HG03066 (cell line): ENCODE measurements around the gene CCDC91.
A peak's percentile ranks its signal among the peaks of the same experiment; 100 is the strongest.

Source experiments
- ATAC-seq: cut with Tn5 transposase; IDR thresholded peaks from one replicate; pipeline ENCODE4 v1.9.1; 2021; ENCODE audit warnings: low read depth; ENCODE audit not compliant: unreplicated experiment

CCDC91 gene, protein sequence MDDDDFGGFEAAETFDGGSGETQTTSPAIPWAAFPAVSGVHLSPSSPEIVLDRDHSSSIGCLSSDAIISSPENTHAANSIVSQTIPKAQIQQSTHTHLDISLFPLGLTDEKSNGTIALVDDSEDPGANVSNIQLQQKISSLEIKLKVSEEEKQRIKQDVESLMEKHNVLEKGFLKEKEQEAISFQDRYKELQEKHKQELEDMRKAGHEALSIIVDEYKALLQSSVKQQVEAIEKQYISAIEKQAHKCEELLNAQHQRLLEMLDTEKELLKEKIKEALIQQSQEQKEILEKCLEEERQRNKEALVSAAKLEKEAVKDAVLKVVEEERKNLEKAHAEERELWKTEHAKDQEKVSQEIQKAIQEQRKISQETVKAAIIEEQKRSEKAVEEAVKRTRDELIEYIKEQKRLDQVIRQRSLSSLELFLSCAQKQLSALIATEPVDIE

DNA sequence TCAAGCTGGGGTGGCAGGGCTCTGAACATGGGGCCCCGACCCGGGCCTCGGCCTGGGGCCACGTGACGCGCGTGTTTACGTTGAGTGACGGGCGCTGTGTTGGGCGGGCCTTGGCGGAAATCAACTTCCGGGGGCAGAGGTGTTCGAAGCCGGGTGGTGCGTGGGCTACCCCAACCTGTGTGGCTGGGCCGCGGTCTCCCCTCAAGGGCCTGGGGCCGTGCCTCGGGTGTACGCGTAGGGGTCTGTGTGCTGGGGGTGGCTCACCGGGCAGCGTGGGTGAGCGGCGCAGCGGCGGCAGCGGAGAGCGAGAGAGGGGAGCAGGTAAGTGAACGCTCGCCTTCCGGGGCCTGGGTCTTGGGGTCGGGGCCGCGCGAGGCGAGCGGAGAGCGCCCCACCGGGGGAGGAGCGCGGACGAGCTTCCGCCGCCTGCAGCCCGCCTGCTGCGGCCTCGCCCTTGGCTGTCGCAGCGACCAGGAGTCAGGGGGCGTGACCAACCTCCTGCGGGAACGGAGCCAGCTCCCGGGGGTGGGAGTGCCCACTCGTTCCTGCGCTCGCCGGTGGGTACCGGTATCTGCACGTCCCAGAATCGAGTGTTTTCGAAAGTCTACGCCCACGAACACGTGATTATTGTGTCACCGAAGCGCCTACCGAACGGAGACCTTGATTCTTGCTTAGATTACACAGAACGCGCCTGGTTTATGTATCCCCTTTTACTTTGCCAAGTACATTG is at the start of gene CCDC91:
CCDC91 (plus strand) TSS at position 136 of the 730 bp plus-strand sequence. CDS start 66,760 bp downstream, outside the sequence.
- peak; percentile 93 for ATAC-seq

DNA sequence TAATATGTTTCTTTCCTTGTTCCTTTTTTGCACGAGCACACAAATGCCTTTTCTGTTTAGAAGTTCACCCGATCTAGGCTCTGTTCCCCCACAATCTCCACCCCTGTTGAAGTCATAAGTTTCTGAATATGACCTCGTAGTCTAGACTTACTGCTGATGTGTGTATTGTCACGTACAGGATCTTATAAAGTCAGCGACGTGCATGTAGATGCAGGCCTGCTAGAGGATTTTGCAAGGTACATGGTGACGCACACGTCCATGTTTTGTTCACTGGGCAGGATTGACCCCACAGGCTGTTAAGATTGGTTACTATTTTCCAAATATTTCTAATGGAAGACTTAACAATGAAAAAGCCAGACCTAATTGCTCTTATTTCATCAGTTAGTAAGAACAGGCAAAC is 46.2 kb upstream of the CCDC91 start:
- no peak for ATAC-seq

DNA sequence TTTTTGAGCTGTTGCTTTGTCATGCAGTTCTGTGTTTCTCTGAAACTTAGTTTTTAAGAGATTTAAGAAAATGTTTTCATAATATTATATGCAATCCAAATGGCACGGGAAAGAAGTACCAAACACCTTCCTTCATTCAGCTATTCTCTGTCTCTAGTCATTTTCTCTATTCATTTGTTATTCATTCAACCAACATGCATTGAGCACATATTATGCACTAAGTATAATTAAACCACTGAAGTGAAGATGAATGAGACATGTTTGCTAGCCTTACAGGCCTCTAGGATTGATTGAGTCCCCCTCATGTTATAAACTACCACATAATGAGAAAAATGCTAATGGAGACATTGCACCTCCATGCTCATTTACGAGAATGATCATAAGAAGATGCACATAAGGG is 45.7 kb upstream of the CCDC91 start:
- no peak for ATAC-seq

DNA sequence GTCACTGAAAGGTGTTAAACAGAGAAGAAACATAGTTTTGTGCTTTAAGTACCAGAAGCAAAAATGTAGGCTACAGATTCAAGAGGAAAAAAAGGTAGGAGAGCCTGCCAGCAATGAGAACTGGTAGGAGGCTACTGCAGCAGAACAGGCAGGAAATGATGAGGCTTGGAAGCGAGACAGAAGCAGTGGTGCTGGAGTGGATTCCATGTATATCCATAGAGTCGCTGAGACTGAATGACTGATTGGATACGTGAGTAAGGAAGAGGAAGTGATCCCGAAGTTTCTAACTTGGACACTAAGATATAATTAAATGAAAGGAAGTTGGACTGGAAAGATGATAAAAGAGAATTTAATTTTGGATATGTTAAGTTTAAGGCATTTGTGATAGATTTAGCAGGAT is 45.0 kb upstream of the CCDC91 start:
- no peak for ATAC-seq

DNA sequence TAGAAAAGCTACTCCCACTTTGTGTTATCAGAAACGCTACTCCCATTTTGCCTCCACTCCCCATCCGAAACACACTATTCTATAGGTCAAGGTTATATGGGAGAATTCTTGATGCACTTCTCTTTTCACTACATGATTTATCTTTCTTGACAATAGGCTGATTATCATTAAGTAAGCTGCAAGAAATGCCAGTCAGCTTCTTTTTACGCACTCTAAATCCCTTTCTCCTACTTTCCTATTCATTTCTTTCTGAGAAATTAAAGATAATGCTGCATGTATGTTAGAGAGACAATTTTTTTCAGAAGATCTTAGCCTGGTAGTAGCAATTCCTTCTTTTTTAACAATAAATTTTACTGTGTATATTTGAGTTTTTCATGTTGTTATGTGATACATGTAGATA is 41.0 kb upstream of the CCDC91 start:
- ATAC-seq: no peak

DNA sequence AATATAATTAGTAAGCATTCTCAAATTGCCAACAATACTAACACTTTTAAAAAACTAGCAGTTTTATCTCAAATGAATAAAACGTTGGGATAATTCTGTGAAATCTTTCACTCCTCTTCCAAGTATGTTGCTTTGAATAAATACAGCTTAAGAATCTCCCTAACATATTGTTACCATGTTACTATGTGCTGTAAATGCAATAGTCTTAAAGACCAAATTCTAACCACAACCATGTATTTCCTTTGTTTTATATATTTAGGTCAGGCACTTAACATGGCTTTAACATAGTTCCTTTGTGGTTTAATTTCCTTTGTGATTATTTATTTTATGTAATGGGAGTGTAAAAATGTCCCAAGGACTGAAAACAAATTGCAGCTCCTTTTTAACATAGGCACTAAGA is 33.9 kb upstream of the CCDC91 start:
- no peak for ATAC-seq

DNA sequence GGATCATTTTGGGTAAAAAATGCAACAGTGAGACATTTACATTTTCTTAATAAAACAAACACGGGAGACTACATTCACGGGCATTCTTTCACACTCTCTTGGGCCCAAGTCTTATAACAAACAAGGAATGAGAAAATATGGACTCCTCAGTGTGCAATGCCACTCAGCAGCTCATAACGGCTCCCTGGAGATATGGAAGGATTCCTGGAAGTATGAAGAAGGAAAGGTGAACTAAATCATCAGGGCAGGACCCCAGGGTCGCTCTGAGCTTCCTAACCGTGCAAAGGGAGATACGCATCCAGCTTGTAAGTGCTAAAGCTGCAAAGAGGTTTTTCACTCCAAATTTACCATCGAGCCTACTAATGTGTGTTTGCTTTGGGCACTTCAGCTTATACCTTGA is 33.5 kb upstream of the CCDC91 start:
- no peak for ATAC-seq

DNA sequence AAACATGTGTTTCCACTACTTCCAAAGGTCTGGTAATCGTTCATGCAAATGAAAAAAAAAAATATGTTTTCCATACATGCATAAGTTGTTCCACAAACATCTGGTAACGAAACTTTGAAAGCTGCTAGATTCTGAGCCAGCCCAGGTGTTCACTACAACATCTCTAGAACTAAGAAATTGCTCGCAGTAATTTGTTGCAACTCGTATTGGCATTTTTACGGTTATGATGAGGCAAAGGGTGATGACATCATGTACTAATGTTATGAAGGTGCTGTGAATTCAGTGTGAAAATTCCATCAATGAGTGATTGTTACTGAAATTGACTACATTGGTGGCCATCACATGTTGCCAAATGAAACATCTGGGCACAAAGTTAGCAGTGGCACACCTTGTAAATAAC is 31.9 kb upstream of the CCDC91 start:
- ATAC-seq: no peak

DNA sequence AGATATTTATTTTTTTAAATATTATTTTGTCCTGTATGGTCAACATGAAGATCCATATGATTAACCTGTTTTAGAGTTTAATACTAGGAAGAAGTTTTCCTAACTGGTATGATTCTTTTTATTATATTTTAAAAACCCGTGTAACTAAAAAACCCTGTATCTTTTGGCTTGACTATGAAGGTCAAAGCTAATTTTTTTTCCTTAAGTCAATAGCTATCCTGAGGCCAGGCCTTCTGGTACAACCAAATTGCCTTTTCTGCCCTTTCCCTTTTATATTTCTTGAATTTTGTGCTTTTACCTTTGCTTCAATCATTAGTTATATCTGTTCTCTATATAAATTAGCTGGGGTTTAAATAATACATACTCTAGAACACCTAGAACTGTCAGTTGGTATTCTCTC is 30.6 kb upstream of the CCDC91 start:
- ATAC-seq: no peak

DNA sequence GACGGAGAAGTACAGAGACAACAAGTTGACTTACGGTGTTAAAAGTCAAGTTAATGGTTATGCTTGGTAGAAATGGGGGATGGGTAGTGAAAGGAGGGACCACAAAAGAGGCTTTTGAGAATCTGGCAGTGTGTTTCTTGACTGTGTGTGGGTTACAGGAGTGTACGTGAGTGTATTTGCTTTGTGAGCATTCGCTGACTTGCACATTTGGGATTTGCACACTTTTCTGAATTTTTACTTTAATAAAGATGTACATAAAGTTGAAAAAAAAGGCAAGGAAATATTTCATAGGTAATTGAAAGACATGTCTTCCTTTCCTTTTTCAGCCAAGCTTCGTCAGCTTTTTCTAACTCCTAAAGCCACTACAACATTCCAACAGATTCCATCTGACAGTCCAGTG is 28.6 kb upstream of the CCDC91 start:
- ATAC-seq: no peak

DNA sequence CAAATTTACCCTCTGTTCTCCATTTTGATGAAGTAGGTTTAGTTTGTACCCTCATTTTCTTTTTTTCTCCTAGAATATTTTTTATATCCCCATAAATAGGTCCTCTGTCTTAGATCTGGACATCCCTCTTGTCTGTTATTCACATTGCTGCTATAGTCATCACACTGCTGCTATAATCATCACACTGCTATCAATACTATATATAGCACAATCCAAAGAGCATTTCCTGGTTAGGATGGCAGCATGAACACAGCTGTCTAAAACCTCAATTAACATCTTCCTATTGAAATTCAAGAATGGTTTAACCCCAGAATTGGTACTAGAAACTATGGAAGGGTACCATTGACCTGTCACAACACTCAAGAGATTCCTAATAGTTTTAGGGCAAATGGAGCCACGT is 27.6 kb upstream of the CCDC91 start:
- ATAC-seq: no peak

DNA sequence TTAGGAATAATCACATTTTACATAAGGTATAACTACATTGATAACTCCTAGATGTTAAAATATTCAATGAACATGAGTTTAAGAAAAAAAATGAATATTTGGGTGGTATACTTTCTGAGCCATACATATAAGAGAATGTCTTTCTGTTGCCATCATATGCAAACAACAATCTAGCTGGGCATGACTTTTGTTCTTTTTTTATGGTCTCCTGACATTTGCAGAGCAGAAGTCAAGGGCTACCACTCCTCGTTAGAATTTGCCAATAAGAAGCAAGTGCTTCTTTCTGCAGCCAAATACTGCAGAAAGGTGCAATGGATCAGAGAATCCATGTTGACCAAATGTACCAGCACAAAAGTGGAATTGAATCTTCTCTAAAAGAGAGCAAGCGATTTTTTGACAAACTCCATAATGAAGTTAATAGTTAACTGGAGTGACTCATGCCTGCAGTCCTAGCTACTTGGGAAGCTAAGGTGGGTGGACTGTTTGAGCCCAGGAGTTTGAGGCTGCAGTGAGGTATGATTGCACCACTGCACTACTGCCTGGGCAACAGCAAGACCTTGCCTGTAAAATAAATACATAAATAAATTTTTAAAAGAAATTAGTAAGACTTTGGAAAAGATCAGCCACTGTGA is 25.5 kb upstream of the CCDC91 start:
- ATAC-seq: no peak

DNA sequence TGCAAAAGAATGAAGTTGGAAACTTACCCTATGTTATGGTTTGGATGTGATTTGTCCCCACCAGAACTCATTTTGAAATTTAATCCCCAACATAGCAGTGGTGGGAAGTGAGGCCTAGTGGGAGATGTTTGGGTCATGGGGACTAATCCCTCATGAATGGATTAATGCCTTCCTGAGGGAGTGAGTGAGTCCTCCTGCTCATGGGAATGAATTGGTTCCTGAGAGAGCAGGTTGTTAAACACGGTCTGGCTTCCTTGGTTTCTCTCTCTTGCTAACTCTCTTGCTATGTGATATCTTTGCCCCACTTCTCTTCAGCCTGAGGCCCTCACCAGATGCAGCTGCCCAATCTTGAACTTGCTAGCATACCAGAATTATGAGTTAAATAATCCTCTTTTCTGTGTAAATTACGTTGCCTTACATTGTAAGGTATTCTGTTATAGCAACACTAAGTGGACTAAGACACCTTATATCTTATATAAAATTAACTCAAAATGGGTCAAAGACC is 22.2 kb upstream of the CCDC91 start:
- no peak for ATAC-seq

DNA sequence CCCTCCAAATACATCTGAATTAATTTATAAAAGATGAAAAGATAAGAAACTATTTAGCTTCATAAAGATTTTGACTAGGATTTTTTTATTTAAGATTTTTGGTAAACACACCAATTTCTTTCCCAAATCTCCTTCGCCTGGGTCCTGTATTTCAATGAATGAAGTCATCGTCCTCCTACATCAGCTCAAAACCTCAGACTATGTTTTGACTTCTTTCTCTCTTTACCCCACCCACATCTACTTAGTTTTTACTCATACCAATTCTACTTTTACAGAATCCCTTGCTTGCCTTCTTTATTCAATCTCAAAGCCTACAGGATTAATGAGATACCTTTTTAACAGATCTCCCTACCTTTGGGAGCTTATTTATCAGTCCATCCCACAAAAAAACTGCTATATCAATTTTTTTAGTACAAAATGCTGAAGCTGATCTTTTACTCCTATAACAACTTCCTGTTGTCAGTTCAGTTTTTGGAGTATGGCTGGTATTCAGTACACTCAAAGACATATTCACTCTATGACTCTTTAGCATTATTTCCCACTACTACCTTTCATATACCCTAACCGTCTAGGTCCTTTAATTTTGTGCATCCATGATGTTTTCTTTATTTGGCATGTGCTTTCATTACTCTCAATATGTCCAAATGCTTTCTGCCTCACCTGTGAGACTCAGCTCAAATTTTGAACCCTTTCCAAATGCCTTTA is 18.7 kb upstream of the CCDC91 start:
- no peak for ATAC-seq

DNA sequence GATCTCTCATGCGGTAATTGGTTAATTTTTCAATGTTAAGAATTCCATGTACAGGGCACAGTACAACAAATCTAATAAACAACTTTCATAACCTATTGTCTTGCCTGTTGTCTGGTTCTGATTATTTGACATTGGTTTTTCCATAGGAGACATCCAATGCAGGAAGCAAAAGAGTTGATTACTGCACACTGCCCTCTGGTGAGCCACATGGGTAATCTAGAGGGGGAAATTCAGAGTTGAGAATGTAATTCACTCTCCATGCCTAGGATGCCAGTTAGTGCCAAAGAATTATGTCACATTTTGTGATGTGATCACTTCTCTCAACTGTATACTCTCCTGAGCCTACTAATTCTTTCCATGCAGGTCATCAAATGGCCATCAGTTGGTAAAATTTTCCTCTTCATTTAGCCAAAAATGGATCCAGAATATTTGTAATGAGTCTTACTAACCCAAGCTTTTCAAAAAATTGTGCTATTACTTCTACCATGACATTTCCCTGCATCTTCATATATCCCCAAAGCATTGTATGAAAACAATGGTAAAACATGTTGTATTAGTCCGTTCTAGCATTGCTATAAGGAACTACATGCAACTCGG is 17.7 kb upstream of the CCDC91 start:
- ATAC-seq: no peak

DNA sequence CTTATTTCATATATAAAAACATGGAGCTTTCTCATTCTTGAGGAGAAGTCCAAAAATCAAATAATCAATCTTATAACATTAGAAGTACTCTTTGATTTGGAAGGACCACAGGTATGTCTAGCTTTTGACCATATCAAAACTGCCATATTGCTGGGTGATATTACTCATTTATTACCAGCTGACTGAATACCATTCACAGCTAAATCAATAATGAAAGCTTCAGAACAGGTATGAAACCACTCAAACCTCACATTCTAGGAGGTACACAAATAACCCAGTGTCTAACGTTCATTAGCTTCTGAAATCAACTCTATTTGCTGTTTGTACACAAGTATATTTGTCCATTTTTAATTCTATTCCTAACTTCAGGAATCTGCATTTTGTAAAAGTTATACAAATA is 16.8 kb upstream of the CCDC91 start:
- ATAC-seq: no peak

DNA sequence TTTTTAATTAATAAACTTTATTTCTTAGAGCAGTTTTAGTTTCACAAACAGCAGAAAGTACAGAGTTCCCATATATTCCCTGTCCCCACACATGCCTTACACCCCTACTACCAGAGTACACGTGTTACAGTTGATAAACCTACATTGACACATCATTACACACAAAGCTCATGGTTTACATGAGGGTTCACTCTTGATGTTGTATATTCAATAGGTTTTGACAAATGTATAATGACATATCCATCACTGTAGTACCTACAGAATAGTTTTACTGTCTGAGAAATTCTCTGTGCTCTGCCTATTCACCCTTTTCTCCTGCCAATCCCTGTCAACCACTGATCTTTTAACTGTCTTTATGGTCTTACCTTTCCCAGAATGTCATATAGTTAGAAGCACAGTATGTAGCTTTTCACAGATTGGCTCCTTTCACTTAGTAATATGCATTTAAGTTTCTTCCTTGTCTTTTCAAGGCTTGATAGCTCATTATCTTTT is 15.1 kb upstream of the CCDC91 start:
- no peak for ATAC-seq

DNA sequence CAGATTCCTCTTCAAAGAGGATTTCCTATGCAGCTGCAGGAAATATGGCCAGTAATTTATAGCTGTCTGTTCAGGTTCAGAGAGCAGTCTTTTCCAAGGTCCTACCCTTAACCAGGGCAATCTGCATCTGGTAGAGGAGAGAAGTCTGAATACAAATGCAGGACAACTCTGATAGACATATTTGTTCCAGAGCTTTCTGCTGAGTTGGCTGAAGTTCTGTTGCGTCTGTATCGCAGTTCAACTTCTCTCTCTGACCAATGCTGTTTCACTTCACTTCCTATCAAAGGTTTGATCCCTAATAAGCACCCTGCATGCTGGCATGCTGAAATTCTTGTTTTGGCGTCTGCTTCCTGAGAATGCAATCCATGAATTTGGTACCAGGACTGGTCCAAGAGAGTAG is 14.0 kb upstream of the CCDC91 start:
- no peak for ATAC-seq

DNA sequence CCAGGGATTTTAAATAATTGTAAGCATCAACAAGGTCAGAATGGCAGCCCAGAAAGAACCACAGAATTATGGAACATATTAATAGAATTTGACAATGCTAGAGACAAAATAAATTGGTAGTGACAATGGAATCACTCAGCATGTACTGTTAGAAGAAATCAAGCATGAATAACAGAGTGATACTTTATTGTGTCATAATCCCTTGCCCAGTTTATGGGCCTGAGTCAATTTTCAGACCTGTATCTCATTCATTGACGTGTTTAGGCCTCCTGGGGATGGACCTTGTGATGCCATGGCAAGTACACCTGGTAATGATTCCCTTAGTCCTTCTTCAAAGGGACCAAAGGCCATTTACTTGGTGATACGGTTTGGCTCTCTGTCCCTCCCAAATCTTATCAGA is 12.8 kb upstream of the CCDC91 start:
- ATAC-seq: no peak

DNA sequence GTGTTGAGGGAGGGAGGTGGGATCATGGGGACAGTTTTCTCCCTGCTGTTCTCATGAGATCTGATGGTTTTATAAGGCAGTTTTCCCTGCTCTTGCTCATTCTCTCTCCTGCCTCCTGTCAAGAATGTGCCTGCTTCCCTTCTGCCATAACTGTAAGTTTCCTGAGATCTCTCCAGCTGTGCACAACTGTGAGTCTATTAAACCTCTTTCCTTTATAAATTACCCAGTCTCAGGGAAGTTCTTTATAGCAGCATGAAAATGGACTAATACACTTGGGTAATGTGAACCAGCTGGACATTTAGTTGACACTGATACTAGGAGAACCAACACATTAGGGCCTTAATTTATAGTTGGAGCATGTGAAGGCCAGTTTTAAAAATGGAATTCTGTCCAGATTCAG is 12.4 kb upstream of the CCDC91 start:
- no peak for ATAC-seq
